B cell (primary cell): ENCODE results near the gene WDR27. TPM values are rescaled to one million over a fixed set of nuclear protein-coding genes. Genes with fewer than 3 reads are reported as not detected.

Experiments used
- ATAC-seq: fragments of 200-7000 bp; cut with Tn5 transposase; one replicate; pipeline ENCODE4 v1.10.0; 2021; ENCODE audit warnings: low read depth, mild to moderate bottlenecking, moderate number of reproducible peaks, moderate library complexity
- CTCF ChIA-PET: fragments of 350-600 bp; sonication (Branson Sonifier 250); formaldehyde crosslinking; loops from one replicate; lab custom pipeline; 2021; ENCODE audit warnings: antibody characterized with exemption, inconsistent platforms; lab: Charles Lee
- POLR2A ChIA-PET: fragments of 350-600 bp; sonication (Branson Sonifier 250); formaldehyde crosslinking; loops from one replicate; lab custom pipeline; 2021; ENCODE audit warnings: antibody characterized with exemption; lab: Charles Lee
- DNase-seq: peaks from one replicate; pipeline ENCODE4 v3.0.0; 2013
- H2AFZ ChIP-seq: 2 replicates; pipeline ENCODE4 v1.6.1; 2012; ENCODE audit warnings: mild to moderate bottlenecking, low read depth, low read length; ENCODE audit not compliant: insufficient read depth, poor library complexity, severe bottlenecking
- H3K27ac ChIP-seq, 2 donors: 1 replicate in 1 of 2; 2 replicates in 1 of 2; pipeline ENCODE4 v1.5.1; 2012 to 2013; ENCODE audit warnings: low read length in 2 of 2, mild to moderate bottlenecking in 2 of 2, moderate library complexity in 1 of 2
- H3K27me3 ChIP-seq, 4 experiments: fragments of 200-600 bp in 1 of 4; sonication (generic) in 1 of 4; replicated peaks in 1 of 4; 1 replicate in 2 of 4; 2 replicates in 2 of 4; pipeline versions ENCODE4 v1.6.1 to v1.7.0; 2013 to 2016; ENCODE audit warnings: low read length in 3 of 4, mild to moderate bottlenecking in 2 of 4, mixed read lengths in 1 of 4, moderate library complexity in 1 of 4; ENCODE audit not compliant: insufficient read depth in 4 of 4, control insufficient read depth in 3 of 4; ENCODE audit errors: control extremely low read depth in 1 of 4
- H3K36me3 ChIP-seq, 2 experiments: replicated peaks in 1 of 2; 1 replicate in 1 of 2; 2 replicates in 1 of 2; pipeline versions ENCODE4 v1.6.1 to v1.7.1; 2013; ENCODE audit warnings: low read length in 1 of 2; ENCODE audit not compliant: insufficient read depth in 2 of 2, control insufficient read depth in 1 of 2; ENCODE audit errors: control extremely low read depth in 1 of 2, extremely low read depth in 1 of 2
- H3K4me1 ChIP-seq, 2 donors: fragments of 200-600 bp in 1 of 2; sonication (generic) in 1 of 2; 1 replicate in 1 of 2; 2 replicates in 1 of 2; pipeline versions ENCODE4 v1.5.1 to v1.6.1; 2013 to 2017; ENCODE audit warnings: low read length in 2 of 2; ENCODE audit not compliant: control insufficient read depth in 2 of 2, insufficient read depth in 2 of 2
- H3K4me2 ChIP-seq: replicated peaks from 2 replicates; pipeline ENCODE3; 2012; ENCODE audit warnings: mild to moderate bottlenecking, low read depth, low read length; ENCODE audit not compliant: poor library complexity, severe bottlenecking
- H3K4me3 ChIP-seq, 5 experiments: fragments of 200-600 bp in 1 of 5; sonication (generic) in 1 of 5; 1 replicate in 3 of 5; 2 replicates in 2 of 5; pipeline versions ENCODE4 v1.5.1 to v1.7.0; 2011 to 2016; ENCODE audit warnings: low read length in 4 of 5, mild to moderate bottlenecking in 4 of 5, low read depth in 2 of 5, control low read depth in 1 of 5, moderate library complexity in 1 of 5; ENCODE audit not compliant: insufficient read depth in 1 of 5; ENCODE audit errors: control extremely low read depth in 1 of 5, extremely low read depth in 1 of 5
- H3K79me2 ChIP-seq: fragments of 200-600 bp; sonication (generic); one replicate; pipeline ENCODE4 v1.6.0; 2016; ENCODE audit warnings: low read length; ENCODE audit not compliant: control insufficient read depth, insufficient read depth
- H3K9ac ChIP-seq: fragments of 200-600 bp; sonication (generic); 2 replicates; pipeline ENCODE4 v1.6.1; 2017; ENCODE audit warnings: mild to moderate bottlenecking, low read length, moderate library complexity
- H3K9me3 ChIP-seq, 3 donors: one replicate each; pipeline versions ENCODE4 v1.6.1 to v1.7.1; 2013; ENCODE audit warnings: low read length in 2 of 3; ENCODE audit not compliant: control insufficient read depth in 2 of 3, insufficient read depth in 1 of 3; ENCODE audit errors: control extremely low read depth in 1 of 3
- H4K20me1 ChIP-seq: 2 replicates; pipeline ENCODE4 v1.6.0; 2012; ENCODE audit warnings: mild to moderate bottlenecking, low read length; ENCODE audit not compliant: insufficient read depth, control insufficient read depth, poor library complexity, severe bottlenecking
- H3K27ac Mint-ChIP-seq: one replicate; pipeline ENCODE4 v1.8.0; 2021; ENCODE audit warnings: mixed read lengths
- H3K27me3 Mint-ChIP-seq: one replicate; pipeline ENCODE4 v1.8.0; 2021; ENCODE audit warnings: mixed read lengths
- H3K4me1 Mint-ChIP-seq: one replicate; pipeline ENCODE4 v1.8.0; 2021; ENCODE audit warnings: mixed read lengths
- H3K4me3 Mint-ChIP-seq: one replicate; pipeline ENCODE4 v1.8.0; 2021; ENCODE audit warnings: mixed read lengths
- H3K9me3 Mint-ChIP-seq: one replicate; pipeline ENCODE4 v1.8.0; 2022; ENCODE audit warnings: mixed read lengths; ENCODE audit not compliant: insufficient read depth
- EZH2 ChIP-seq: IDR thresholded peaks from 2 replicates; pipeline ENCODE4 v1.6.1; 2012; ENCODE audit warnings: borderline replicate concordance, low read depth, mild to moderate bottlenecking, moderate library complexity, low read length; ENCODE audit not compliant: insufficient read depth, poor library complexity, severe bottlenecking
- WGBS: methylation state at CpG from one replicate; pipeline ENCODE4 v1.1.5; 2013; ENCODE audit warnings: missing lambda C conversion rate; ENCODE audit not compliant: insufficient coverage; 5-methylcytosine and 5-hydroxymethylcytosine counted together
- intact Hi-C: fragments of 100-400 bp; cut with micrococcal nuclease; formaldehyde crosslinking; loops from one replicate; pipeline ENCODE4 v1.10.0; 2022
- polyA plus RNA-seq: library from polyadenylated mRNA; depleted of rRNA; stranded (reverse); fragments of >200 nt; gene quantifications from 2 replicates; pipeline ENCODE4 v1.2.3, GENCODE V29; 2012
- total RNA-seq, 2 donors: library from RNA; stranded (reverse); fragments of 120-200 nt in 1 of 2; gene quantifications; 1 replicate in 1 of 2; 2 replicates in 1 of 2; pipeline versions ENCODE4 v1.2.3 to v1.2.4, GENCODE V29; 2013 to 2022
- TF ChIP-seq, protein P1 (sequence below): fragments of 200-600 bp; IDR thresholded peaks from one replicate; pipeline ENCODE4 v1.8.0; 2022; ENCODE audit warnings: antibody characterized with exemption, mild to moderate bottlenecking

WDR27 gene
- total and polyA plus RNA-seq, 2 donors (not counting 1 experiment from before 2014, with no cell fraction given) = 64.3 to 86.3 TPM

GRCh38 chr6:169510871-169511270, 191.0 kb downstream of the WDR27 start:
- CTCF ChIA-PET = no interaction called here
- ATAC-seq = no peak

DNA sequence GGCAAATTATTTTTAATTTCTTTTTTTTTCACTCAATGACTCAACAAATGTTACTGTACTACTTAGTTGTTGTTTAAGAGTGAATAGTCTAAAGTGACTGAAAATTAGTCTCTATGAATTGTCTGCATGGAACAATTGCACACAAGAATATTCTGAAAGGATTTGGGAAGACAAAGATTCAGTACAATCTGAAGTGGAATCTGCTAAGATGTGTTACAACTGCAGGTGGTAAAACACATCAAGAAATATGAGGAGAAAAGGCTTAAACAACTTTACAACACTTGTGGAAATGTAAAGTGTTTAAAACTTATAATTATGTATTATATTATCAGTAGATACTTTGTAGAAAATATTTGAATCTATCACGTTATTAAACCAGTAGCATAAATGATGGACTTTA, 193.4 kb downstream of the WDR27 start:
- no peaks in the 10 kb centered on the region for H3K9me3 ChIP-seq
- intact Hi-C loops = no loop called here
- H3K9ac ChIP-seq = no peak overlapping the region
- no peaks in the 10 kb centered on the region for H3K4me1 Mint-ChIP-seq
- DNase-seq (no peak), ATAC-seq (no peak)
- H3K4me3 Mint-ChIP-seq = no peak overlapping the region
- no peaks in the 10 kb centered on the region for H3K79me2 ChIP-seq
- no peak overlapping the region for H3K4me2 ChIP-seq
- no peak overlapping the region for H3K27ac Mint-ChIP-seq
- H3K9me3 Mint-ChIP-seq = peaks cover 2% of the 10 kb centered on the region
- TF ChIP-seq EZH2 = no peak
- TF ChIP-seq, protein P1, sequence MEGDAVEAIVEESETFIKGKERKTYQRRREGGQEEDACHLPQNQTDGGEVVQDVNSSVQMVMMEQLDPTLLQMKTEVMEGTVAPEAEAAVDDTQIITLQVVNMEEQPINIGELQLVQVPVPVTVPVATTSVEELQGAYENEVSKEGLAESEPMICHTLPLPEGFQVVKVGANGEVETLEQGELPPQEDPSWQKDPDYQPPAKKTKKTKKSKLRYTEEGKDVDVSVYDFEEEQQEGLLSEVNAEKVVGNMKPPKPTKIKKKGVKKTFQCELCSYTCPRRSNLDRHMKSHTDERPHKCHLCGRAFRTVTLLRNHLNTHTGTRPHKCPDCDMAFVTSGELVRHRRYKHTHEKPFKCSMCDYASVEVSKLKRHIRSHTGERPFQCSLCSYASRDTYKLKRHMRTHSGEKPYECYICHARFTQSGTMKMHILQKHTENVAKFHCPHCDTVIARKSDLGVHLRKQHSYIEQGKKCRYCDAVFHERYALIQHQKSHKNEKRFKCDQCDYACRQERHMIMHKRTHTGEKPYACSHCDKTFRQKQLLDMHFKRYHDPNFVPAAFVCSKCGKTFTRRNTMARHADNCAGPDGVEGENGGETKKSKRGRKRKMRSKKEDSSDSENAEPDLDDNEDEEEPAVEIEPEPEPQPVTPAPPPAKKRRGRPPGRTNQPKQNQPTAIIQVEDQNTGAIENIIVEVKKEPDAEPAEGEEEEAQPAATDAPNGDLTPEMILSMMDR = no peak
- no peak overlapping the region for H3K27ac ChIP-seq
- no peaks in the 10 kb centered on the region for H3K27me3 Mint-ChIP-seq
- H2AFZ ChIP-seq = no peak overlapping the region
- no peaks in the 10 kb centered on the region for H3K36me3 ChIP-seq
- ChIA-PET CTCF (no interaction called here), POLR2A (no interaction called here)
- no CpG with 5 or more reads among the region's 1 CpG for WGBS
- H4K20me1 ChIP-seq = no peaks in the 10 kb centered on the region
- H3K4me3 ChIP-seq = no peak overlapping the region
- no peaks in the 10 kb centered on the region for H3K27me3 ChIP-seq
- H3K4me1 ChIP-seq = no peaks in the 10 kb centered on the region

More at GRCh38 chr6:169510871-169511270, 191.0 kb downstream of the WDR27 start:
- Histone ChIP-seq H2AFZ (no peak overlapping the region), H3K27me3 (no peaks in the 10 kb centered on the region), H3K4me3 (no peak overlapping the region), H3K4me2 (no peak overlapping the region), H3K27ac (no peak overlapping the region), H3K9me3 (no peaks in the 10 kb centered on the region), H4K20me1 (no peaks in the 10 kb centered on the region), H3K9ac (no peak overlapping the region), H3K36me3 (no peaks in the 10 kb centered on the region), H3K79me2 (no peaks in the 10 kb centered on the region), H3K4me1 (no peaks in the 10 kb centered on the region)
- TF ChIP-seq EZH2 = no peak
- TF ChIP-seq, protein P1 = no peak
- no peaks in the 10 kb centered on the region for H3K27me3 Mint-ChIP-seq
- intact Hi-C loops = no loop called here
- H3K27ac Mint-ChIP-seq = no peak overlapping the region
- H3K9me3 Mint-ChIP-seq = peaks cover 2% of the 10 kb centered on the region
- H3K4me1 Mint-ChIP-seq = no peaks in the 10 kb centered on the region
- WGBS = 67% methylated on average over 1 of the region's 1 CpG
- POLR2A ChIA-PET = no interaction called here
- no peak overlapping the region for H3K4me3 Mint-ChIP-seq
- no peak for DNase-seq
